ENCODE results near the gene ANKS1A.
"Not testable (repeated sequence)": the region's sequence is repeated elsewhere in the genome, so short reads cannot be mapped to it uniquely, and the experiment has no call there.

The ANKS1A gene

GRCh38 chr6:34897130-34897529 is 8.1 kb downstream of the ANKS1A start:
- TF ChIP-seq, protein P1, sequence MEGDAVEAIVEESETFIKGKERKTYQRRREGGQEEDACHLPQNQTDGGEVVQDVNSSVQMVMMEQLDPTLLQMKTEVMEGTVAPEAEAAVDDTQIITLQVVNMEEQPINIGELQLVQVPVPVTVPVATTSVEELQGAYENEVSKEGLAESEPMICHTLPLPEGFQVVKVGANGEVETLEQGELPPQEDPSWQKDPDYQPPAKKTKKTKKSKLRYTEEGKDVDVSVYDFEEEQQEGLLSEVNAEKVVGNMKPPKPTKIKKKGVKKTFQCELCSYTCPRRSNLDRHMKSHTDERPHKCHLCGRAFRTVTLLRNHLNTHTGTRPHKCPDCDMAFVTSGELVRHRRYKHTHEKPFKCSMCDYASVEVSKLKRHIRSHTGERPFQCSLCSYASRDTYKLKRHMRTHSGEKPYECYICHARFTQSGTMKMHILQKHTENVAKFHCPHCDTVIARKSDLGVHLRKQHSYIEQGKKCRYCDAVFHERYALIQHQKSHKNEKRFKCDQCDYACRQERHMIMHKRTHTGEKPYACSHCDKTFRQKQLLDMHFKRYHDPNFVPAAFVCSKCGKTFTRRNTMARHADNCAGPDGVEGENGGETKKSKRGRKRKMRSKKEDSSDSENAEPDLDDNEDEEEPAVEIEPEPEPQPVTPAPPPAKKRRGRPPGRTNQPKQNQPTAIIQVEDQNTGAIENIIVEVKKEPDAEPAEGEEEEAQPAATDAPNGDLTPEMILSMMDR (IDR thresholded peaks at IDR 0.05; ENCODE audit: insufficient read depth, missing control alignments) = no peak
- DNase-seq (ENCODE audit: insufficient read length, low spot score) = no peak
- no peak for FAIRE-seq

DNA sequence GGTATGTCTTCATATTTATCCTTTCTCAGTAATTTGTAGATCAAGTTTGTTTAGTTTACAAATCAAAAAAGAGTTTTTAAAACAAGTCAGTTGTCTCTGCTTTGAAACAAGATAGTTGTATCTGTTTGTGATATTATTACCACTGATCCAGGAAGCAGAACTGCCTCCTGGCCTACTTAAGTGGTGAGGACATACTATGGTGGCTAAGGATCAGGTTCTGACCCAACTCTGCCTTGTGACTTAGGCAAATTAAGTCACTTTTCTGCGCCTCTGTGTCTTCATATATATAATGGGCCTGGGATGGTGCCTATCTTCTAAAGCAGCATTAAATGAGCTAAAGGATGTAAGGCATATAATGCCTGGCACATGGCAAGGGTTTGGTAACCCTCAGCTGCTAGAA is 8.7 kb downstream of the ANKS1A start:
- FAIRE-seq = no peak
- DNase-seq (ENCODE audit: insufficient read length, low spot score) = no peak
- TF ChIP-seq, protein P1 (IDR thresholded peaks at IDR 0.05; ENCODE audit: insufficient read depth, missing control alignments) = no peak

DNA sequence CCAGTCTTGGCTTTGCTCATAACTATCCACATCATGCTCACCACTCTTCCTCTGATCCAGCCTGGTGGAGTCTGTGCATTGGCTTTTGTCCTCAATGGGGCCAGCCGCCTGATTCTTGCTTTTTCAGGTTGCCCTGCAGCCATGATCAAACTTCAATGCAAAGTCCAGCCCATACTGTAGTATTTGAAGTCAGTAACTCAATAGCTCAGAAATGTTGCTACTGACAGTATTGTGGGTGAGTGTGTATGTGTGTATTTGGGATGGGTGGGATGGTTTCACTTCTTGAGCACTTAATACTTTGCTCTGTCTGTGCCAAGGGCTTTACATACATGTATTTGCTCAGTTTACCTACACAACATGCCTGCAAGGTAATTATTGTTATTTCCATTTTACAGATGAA is 10.7 kb downstream of the ANKS1A start:
- not testable (repeated sequence) for DNase-seq (ENCODE audit: insufficient read length, low spot score); FAIRE-seq

GRCh38 chr6:34900321-34901031 is 11.4 kb downstream of the ANKS1A start:
- no peak for FAIRE-seq
- TF ChIP-seq, protein P1 (IDR thresholded peaks at IDR 0.05; ENCODE audit: insufficient read depth, missing control alignments) = no peak
- no peak for DNase-seq (ENCODE audit: insufficient read length, low spot score)

DNA sequence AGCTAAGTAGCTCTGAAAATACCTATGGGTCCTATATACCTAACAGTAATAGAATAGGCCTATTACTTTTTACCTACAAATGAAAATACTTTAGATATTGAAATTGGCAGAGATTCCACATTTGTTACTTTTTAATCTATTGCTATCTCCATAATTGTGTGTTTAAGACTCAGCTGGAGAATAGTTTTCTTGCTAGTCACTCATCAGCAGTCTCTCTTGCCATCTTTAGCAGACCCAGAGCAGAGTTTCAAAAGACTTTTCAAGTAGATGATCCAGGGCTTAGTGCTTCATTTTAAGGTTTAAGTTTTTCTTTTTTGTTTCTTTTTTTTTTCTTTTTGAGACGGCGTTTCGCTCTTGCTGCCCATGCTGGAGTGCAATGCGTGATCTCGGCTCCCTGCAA is 12.9 kb downstream of the ANKS1A start:
- FAIRE-seq (no peak), DNase-seq (ENCODE audit: insufficient read length, low spot score) (no peak)
- TF ChIP-seq, protein P1 (IDR thresholded peaks at IDR 0.05; ENCODE audit: insufficient read depth, missing control alignments) = no peak

DNA sequence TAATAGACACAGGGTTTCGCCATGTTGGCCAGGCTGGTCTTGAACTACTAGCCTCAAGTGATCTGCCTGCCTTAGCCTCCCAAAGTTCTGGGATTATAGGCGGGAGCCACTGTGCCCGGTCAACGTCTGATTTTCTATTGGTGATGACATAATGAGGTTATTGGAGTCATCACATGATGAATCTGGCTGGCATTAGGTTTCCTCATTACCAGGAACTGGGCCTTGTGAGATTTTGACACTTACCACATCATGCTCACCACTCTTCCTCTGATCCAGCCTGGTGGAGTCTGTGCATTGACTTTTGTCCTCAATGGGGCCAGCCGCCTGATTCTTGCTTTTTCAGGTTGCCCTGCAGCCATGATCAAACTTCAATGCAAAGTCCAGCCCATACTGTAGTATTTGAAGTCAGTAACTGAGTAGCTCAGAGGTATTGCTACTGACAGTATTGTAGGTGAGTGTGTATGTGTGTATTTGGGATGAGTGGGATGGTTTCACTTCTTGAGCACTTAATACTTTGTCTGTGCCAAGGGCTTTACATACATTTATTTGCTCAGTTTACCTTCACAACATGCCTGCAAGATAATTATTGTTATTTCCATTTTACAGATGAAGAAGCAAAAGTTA is 16.0 kb downstream of the ANKS1A start:
- DNase-seq (ENCODE audit: insufficient read length, low spot score) (no peak), FAIRE-seq (no peak)
- TF ChIP-seq, protein P1 (IDR thresholded peaks at IDR 0.05; ENCODE audit: insufficient read depth, missing control alignments) = no peak

- no peak for DNase-seq (ENCODE audit: insufficient read length, low spot score)
- no peak for FAIRE-seq
- TF ChIP-seq, protein P1 (IDR thresholded peaks at IDR 0.05; ENCODE audit: insufficient read depth, missing control alignments) = no peak
These were observed 17.8 kb downstream of the ANKS1A start for GRCh38 chr6:34906826-34907225.
